Keratinocyte (primary cell): ENCODE results near the gene ACVR2B. TPM values are rescaled to one million over a fixed set of nuclear protein-coding genes. Genes with fewer than 3 reads are reported as not detected.

Experiments
- DNase-seq: peaks from one replicate; pipeline ENCODE4 v3.0.0-alpha.2; 2011; ENCODE audit warnings: low read depth, missing footprints, low spot score
- FAIRE-seq: peaks from 2 replicates; lab custom pipeline; 2011; peaks lifted over from hg19 to GRCh38; lab: Jason Lieb, UNC
- H2AFZ ChIP-seq: 2 replicates; pipeline ENCODE4 v1.6.0; 2012; ENCODE audit warnings: low read length, control low read depth, inconsistent platforms; ENCODE audit not compliant: control insufficient read depth
- H3K27ac ChIP-seq: 2 replicates; pipeline ENCODE4 v1.5.1; 2011; ENCODE audit warnings: low read length; ENCODE audit not compliant: control insufficient read depth, insufficient read depth
- H3K27me3 ChIP-seq: 3 replicates; pipeline ENCODE4 v1.6.0; 2011; ENCODE audit warnings: low read length; ENCODE audit not compliant: control insufficient read depth, insufficient read depth; ENCODE audit errors: extremely low read depth
- H3K36me3 ChIP-seq, 2 experiments: 2 replicates in 1 of 2; 3 replicates in 1 of 2; pipeline ENCODE4 v1.5.1; 2011; ENCODE audit warnings: low read length in 2 of 2, mild to moderate bottlenecking in 1 of 2; ENCODE audit not compliant: control insufficient read depth in 2 of 2, insufficient read depth in 2 of 2; ENCODE audit errors: extremely low read depth in 1 of 2
- H3K4me1 ChIP-seq: 3 replicates; pipeline ENCODE4 v1.5.1; 2011; ENCODE audit warnings: low read length; ENCODE audit not compliant: control insufficient read depth, insufficient read depth; ENCODE audit errors: extremely low read depth
- H3K4me2 ChIP-seq: 3 replicates; pipeline ENCODE4 v1.6.0; 2011; ENCODE audit warnings: low read depth, low read length; ENCODE audit not compliant: control insufficient read depth, insufficient read depth; ENCODE audit errors: extremely low read depth
- H3K4me3 ChIP-seq, 3 experiments: fragments of 200-600 bp in 1 of 3; sonication (generic) in 1 of 3; 2 replicates in 2 of 3; 3 replicates in 1 of 3; pipeline ENCODE4 v1.5.1; 2011 to 2016; ENCODE audit warnings: low read length in 3 of 3, mild to moderate bottlenecking in 3 of 3, control low read depth in 2 of 3, inconsistent platforms in 1 of 3, low read depth in 1 of 3, mixed read lengths in 1 of 3, mixed run types in 1 of 3, moderate library complexity in 1 of 3; ENCODE audit not compliant: control insufficient read depth in 2 of 3, insufficient read depth in 2 of 3; ENCODE audit errors: extremely low read depth in 1 of 3
- H3K79me2 ChIP-seq: 2 replicates; pipeline ENCODE4 v1.6.0; 2012; ENCODE audit warnings: low read length; ENCODE audit not compliant: control insufficient read depth, insufficient read depth
- H3K9ac ChIP-seq: 3 replicates; pipeline ENCODE4 v1.6.0; 2011; ENCODE audit warnings: low read length; ENCODE audit not compliant: control insufficient read depth, insufficient read depth; ENCODE audit errors: extremely low read depth
- H3K9me1 ChIP-seq: 3 replicates; pipeline ENCODE4 v1.6.0; 2011; ENCODE audit warnings: low read length; ENCODE audit not compliant: control insufficient read depth, insufficient read depth; ENCODE audit errors: extremely low read depth
- H3K9me3 ChIP-seq: 2 replicates; pipeline ENCODE4 v1.5.1; 2012; ENCODE audit warnings: low read depth, low read length; ENCODE audit not compliant: control insufficient read depth
- H4K20me1 ChIP-seq: 3 replicates; pipeline ENCODE4 v1.6.0; 2011; ENCODE audit warnings: low read length; ENCODE audit not compliant: control insufficient read depth, insufficient read depth; ENCODE audit errors: extremely low read depth
- EZH2 ChIP-seq: IDR thresholded peaks from one replicate; pipeline ENCODE4 v1.6.1; 2012; ENCODE audit warnings: inconsistent platforms, mild to moderate bottlenecking, low read length, moderate library complexity
- dilution Hi-C: fragments of 300-500 bp; cut with MboI; formaldehyde crosslinking; loops from one replicate; pipeline ENCODE4 v1.7.0; 2020; ENCODE audit warnings: low sequenced_read_pairs; ENCODE audit not compliant: extremely low pct_ligation_motif_present
- polyA plus RNA-seq, 5 experiments: library from polyadenylated mRNA; depleted of rRNA in 3 of 5; stranded (reverse) in 3 of 5; stranded (forward) in 1 of 5; unstranded in 1 of 5; fragments of >200 nt; gene quantifications; 1 replicate in 1 of 5; 2 replicates in 3 of 5; 3 replicates in 1 of 5; pipeline versions ENCODE4 v1.2.1 to v1.2.3, GENCODE V29; 2011 to 2012; ENCODE audit warnings: missing spikeins in 2 of 5, low read depth in 1 of 5, low replicate concordance in 1 of 5
- TF ChIP-seq, protein P1 (sequence below), 3 experiments: IDR thresholded peaks in 1 of 3; conservative IDR thresholded peaks in 1 of 3; optimal IDR thresholded peaks in 1 of 3; 2 replicates in 2 of 3; 3 replicates in 1 of 3; pipeline versions ENCODE3 to v1.5.1; 2011; ENCODE audit warnings: low read length in 3 of 3, mild to moderate bottlenecking in 3 of 3, moderate library complexity in 2 of 3, control low read depth in 1 of 3, inconsistent platforms in 1 of 3; ENCODE audit not compliant: insufficient read depth in 2 of 3; ENCODE audit errors: extremely low read depth in 1 of 3

Gene ACVR2B
- polyA plus RNA-seq, 1 donor (not counting 4 experiments of a cell fraction or from before 2014, with no cell fraction given), result 0.46 TPM

DNA sequence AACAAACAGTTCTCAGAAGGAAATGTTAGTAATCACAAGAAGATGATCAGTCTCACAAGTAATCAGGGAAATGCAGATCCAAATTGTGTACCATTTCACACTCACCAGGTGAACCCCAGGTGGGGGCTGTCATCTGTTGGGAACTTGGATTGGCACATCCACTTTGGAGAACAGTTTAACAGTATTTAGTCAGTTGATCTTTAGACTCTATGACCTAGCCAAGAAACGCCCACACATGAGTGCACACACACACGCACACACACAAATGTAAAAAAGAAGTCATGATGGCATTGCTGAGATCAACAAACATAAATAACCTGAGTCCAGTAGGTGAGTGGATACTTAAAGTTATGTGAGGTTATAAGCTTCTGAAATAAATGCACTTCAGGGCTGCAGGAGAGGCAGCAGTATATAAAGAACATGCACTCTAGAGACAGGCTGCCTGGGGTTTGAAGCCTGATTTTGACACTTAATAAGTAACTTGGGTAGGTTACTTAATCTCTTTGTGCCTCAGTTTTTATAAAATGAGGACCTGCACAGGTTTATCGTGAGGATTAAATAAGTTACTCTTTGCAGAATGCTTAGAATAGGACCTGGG, 17.7 kb downstream of the ACVR2B start:
- dilution Hi-C loops, result no loop called here
- Histone ChIP-seq H3K9me3 (no peaks in the 10 kb centered on the region), H3K9me1 (no peaks in the 10 kb centered on the region), H3K4me1 (no peaks in the 10 kb centered on the region), H2AFZ (no peak overlapping the region), H4K20me1 (no peaks in the 10 kb centered on the region), H3K4me3 (no peak overlapping the region), H3K27ac (no peak overlapping the region), H3K9ac (no peak overlapping the region), H3K79me2 (no peaks in the 10 kb centered on the region), H3K36me3 (no peaks in the 10 kb centered on the region), H3K4me2 (no peak overlapping the region), H3K27me3 (no peaks in the 10 kb centered on the region)
- TF ChIP-seq, protein P1, sequence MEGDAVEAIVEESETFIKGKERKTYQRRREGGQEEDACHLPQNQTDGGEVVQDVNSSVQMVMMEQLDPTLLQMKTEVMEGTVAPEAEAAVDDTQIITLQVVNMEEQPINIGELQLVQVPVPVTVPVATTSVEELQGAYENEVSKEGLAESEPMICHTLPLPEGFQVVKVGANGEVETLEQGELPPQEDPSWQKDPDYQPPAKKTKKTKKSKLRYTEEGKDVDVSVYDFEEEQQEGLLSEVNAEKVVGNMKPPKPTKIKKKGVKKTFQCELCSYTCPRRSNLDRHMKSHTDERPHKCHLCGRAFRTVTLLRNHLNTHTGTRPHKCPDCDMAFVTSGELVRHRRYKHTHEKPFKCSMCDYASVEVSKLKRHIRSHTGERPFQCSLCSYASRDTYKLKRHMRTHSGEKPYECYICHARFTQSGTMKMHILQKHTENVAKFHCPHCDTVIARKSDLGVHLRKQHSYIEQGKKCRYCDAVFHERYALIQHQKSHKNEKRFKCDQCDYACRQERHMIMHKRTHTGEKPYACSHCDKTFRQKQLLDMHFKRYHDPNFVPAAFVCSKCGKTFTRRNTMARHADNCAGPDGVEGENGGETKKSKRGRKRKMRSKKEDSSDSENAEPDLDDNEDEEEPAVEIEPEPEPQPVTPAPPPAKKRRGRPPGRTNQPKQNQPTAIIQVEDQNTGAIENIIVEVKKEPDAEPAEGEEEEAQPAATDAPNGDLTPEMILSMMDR (optimal IDR thresholded peaks at IDR 0.05 in 1 of 3, IDR thresholded peaks at IDR 0.05 in 1 of 3, conservative IDR thresholded peaks at IDR 0.05 in 1 of 3; ENCODE audit: extremely low read depth in 1 of 3, insufficient read depth in 2 of 3, low read length in 3 of 3), result no peak
- no peak for TF ChIP-seq EZH2
- no peak for DNase-seq
- FAIRE-seq, result no peak

DNA sequence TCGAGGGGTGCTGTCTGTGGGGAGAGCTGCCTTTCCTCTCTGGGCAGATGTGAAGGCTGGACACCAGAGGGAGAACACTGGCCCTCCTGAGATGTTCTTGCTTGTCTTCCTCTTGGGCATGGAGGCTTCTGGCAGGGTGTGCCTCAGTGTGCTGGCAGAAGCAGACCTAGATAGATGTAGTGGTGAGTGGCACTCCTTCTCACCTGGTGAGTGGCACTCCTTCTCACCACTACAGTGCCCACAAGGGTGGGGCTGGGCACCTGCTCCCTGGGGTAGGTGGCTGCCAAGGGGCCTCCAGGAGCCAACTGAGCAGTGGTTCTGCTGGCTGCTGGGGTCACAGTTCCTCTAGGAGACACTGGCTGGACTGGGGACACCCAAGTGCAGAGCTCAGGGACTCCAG, 18.7 kb downstream of the ACVR2B start:
- no peaks in the 10 kb centered on the region for H3K9me1 ChIP-seq
- no peak for DNase-seq
- H2AFZ ChIP-seq, result no peak overlapping the region
- TF ChIP-seq EZH2, result no peak
- TF ChIP-seq, protein P1 (optimal IDR thresholded peaks at IDR 0.05 in 1 of 3, IDR thresholded peaks at IDR 0.05 in 1 of 3, conservative IDR thresholded peaks at IDR 0.05 in 1 of 3; ENCODE audit: extremely low read depth in 1 of 3, insufficient read depth in 2 of 3, low read length in 3 of 3), result no peak
- no peak for FAIRE-seq
- no peaks in the 10 kb centered on the region for H3K4me1 ChIP-seq
- H3K4me3 ChIP-seq, result no peak overlapping the region
- dilution Hi-C loops, result no loop called here
- H4K20me1 ChIP-seq, result no peaks in the 10 kb centered on the region
- H3K4me2 ChIP-seq, result no peak overlapping the region
- no peaks in the 10 kb centered on the region for H3K36me3 ChIP-seq
- H3K27ac ChIP-seq, result no peak overlapping the region
- H3K79me2 ChIP-seq, result no peaks in the 10 kb centered on the region
- no peaks in the 10 kb centered on the region for H3K27me3 ChIP-seq
- no peak overlapping the region for H3K9ac ChIP-seq
- H3K9me3 ChIP-seq, result no peaks in the 10 kb centered on the region
